ENCODE measurements around the gene PCDH15. TPM values are rescaled to one million over a fixed set of nuclear protein-coding genes. Genes with fewer than 3 reads are reported as not detected.

The PCDH15 gene
- total RNA-seq, 6 donors from 2014 or later: 0.59 to 1.9 (median 1.1) TPM

GRCh38 chr10:54503863-54504262 is 297.2 kb downstream of the PCDH15 start:
- H3K27me3 ChIP-seq: no peaks in the 10 kb centered on the region
- no peaks in the 10 kb centered on the region for H3K4me1 ChIP-seq
- no peak overlapping the region for H3K4me3 ChIP-seq
- TF ChIP-seq POLR2AphosphoS5 (IDR thresholded peaks at IDR 0.05) (no peak), POLR2A (IDR thresholded peaks at IDR 0.05) (no peak), EP300 (IDR thresholded peaks at IDR 0.05) (no peak)
- TF ChIP-seq, protein P1, sequence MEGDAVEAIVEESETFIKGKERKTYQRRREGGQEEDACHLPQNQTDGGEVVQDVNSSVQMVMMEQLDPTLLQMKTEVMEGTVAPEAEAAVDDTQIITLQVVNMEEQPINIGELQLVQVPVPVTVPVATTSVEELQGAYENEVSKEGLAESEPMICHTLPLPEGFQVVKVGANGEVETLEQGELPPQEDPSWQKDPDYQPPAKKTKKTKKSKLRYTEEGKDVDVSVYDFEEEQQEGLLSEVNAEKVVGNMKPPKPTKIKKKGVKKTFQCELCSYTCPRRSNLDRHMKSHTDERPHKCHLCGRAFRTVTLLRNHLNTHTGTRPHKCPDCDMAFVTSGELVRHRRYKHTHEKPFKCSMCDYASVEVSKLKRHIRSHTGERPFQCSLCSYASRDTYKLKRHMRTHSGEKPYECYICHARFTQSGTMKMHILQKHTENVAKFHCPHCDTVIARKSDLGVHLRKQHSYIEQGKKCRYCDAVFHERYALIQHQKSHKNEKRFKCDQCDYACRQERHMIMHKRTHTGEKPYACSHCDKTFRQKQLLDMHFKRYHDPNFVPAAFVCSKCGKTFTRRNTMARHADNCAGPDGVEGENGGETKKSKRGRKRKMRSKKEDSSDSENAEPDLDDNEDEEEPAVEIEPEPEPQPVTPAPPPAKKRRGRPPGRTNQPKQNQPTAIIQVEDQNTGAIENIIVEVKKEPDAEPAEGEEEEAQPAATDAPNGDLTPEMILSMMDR (IDR thresholded peaks at IDR 0.05): no peak
- 76 to 79% methylated on average over 3 of the region's 3 CpGs for WGBS, 2 donors
- DNase-seq (no peak), ATAC-seq (ENCODE audit: low FRiP score in 2 of 2) (no peak)
- no peak overlapping the region for H3K27ac ChIP-seq
- no peaks in the 10 kb centered on the region for H3K36me3 ChIP-seq
- no peaks in the 10 kb centered on the region for H3K9me3 ChIP-seq

GRCh38 chr10:54501929-54502328 is 299.1 kb downstream of the PCDH15 start:
- Histone ChIP-seq H3K4me1 (no peaks in the 10 kb centered on the region), H3K27ac (no peak overlapping the region), H3K27me3 (no peaks in the 10 kb centered on the region), H3K36me3 (no peaks in the 10 kb centered on the region), H3K9me3 (no peaks in the 10 kb centered on the region), H3K4me3 (no peak overlapping the region)
- no peak for ATAC-seq (ENCODE audit: low FRiP score in 2 of 2)
- no peak for DNase-seq
- TF ChIP-seq EP300 (IDR thresholded peaks at IDR 0.05) (no peak), POLR2AphosphoS5 (IDR thresholded peaks at IDR 0.05) (no peak), POLR2A (IDR thresholded peaks at IDR 0.05) (no peak)
- TF ChIP-seq, protein P1 (IDR thresholded peaks at IDR 0.05): no peak

DNA sequence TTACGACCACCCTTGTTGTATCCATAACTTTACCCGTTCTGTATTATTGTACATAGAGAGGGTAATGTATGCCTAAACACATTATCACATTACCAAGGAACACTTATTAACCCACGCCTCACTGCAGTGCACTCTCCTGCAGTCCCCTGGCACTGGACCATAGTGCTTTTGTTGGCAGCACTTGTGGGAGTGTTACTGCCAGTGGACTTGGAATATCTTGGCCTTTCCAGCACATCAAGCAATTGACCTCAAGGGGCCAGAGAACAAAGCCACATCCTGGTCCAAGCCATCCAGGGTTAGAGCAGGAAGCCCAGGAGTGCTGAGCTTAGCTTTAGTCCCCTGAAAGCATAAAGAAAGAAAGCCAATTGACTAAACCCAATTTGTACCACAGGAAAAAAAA is 304.2 kb downstream of the PCDH15 start:
- peaks cover 0 to 3% (median 0%) of the 10 kb centered on the region in 4 donors for H3K9me3 ChIP-seq
- ATAC-seq (ENCODE audit: low FRiP score in 2 of 2) (no peak), DNase-seq (no peak)
- WGBS, 2 donors: 76 to 77% methylated on average over 3 of the region's 3 CpGs
- H3K27ac ChIP-seq: no peak overlapping the region
- H3K27me3 ChIP-seq: no peaks in the 10 kb centered on the region
- TF ChIP-seq, protein P1 (IDR thresholded peaks at IDR 0.05): no peak
- TF ChIP-seq POLR2A (IDR thresholded peaks at IDR 0.05) (no peak), POLR2AphosphoS5 (IDR thresholded peaks at IDR 0.05) (no peak), EP300 (IDR thresholded peaks at IDR 0.05) (no peak)
- H3K4me3 ChIP-seq: no peak overlapping the region
- H3K36me3 ChIP-seq: no peaks in the 10 kb centered on the region
- no peaks in the 10 kb centered on the region for H3K4me1 ChIP-seq

DNA sequence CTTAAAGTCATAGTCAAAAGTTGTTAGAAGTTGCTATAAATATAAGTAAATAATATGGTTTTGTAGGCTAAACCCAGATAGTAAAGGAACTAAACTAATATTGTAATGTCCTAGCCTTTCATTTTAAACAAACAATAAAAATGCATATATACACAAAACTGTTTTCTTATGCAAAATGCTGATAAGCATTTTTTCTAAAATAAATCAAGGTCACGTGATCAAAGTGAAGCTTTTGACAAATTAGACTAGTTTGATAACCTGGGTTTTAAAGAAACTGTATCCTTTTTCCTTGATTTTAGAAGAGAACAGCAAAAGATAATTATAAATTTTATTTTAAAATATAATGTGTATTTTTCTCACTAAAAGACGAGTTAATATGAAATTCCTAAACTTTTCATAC is 313.3 kb downstream of the PCDH15 start:
- Histone ChIP-seq H3K27me3 (no peaks in the 10 kb centered on the region), H3K9me3 (no peaks in the 10 kb centered on the region), H3K36me3 (no peaks in the 10 kb centered on the region), H3K4me1 (no peaks in the 10 kb centered on the region), H3K4me3 (no peak overlapping the region), H3K27ac (no peak overlapping the region)
- ATAC-seq (ENCODE audit: low FRiP score in 2 of 2) (no peak), DNase-seq (no peak)
- TF ChIP-seq, protein P1 (IDR thresholded peaks at IDR 0.05): no peak
- TF ChIP-seq POLR2A (IDR thresholded peaks at IDR 0.05): no peak
- TF ChIP-seq EP300 (IDR thresholded peaks at IDR 0.05): no peak
- no peak for TF ChIP-seq POLR2AphosphoS5 (IDR thresholded peaks at IDR 0.05)
- 78 to 85% methylated on average over 2 of the region's 2 CpGs for WGBS, 2 donors

DNA sequence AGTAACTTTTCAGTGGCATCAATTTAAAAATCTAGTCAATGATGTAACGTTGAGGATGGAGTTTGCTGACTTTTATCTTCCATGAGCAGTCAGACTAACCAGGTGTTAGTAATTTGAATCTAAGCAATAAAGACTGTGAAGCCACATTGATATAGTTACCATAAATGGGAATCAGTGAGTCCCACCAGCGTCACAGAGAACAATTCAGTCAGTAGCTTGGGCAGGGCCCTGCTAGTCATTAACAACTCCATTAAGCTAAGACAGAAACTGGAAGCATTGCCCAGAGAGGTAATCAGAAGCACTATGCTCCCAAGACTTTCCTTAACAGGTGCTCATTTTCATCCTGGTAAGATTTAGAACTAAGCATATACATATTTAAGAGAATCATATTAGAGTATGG is 315.1 kb downstream of the PCDH15 start:
- DNase-seq (no peak), ATAC-seq (ENCODE audit: low FRiP score in 2 of 2) (no peak)
- Histone ChIP-seq H3K36me3 (no peaks in the 10 kb centered on the region), H3K27me3 (no peaks in the 10 kb centered on the region), H3K4me3 (no peak overlapping the region), H3K9me3 (no peaks in the 10 kb centered on the region), H3K4me1 (no peaks in the 10 kb centered on the region), H3K27ac (no peak overlapping the region)
- no peak for TF ChIP-seq EP300 (IDR thresholded peaks at IDR 0.05)
- no peak for TF ChIP-seq POLR2A (IDR thresholded peaks at IDR 0.05)
- TF ChIP-seq POLR2AphosphoS5 (IDR thresholded peaks at IDR 0.05): no peak
- TF ChIP-seq, protein P1 (IDR thresholded peaks at IDR 0.05): no peak
- WGBS, 2 donors: 80 to 84% methylated on average over 2 of the region's 2 CpGs
